MM.1S (cell line): ENCODE results near the gene HPCA.

Source experiments
- DNase-seq: peaks from one replicate; pipeline ENCODE4 v3.0.0-alpha.2; 2015
- H2AFZ ChIP-seq: fragments of 300-600 bp; sonication (generic); 2 replicates; pipeline ENCODE4 v1.6.0; 2016; ENCODE audit warnings: antibody characterized with exemption, low read length
- H3F3A ChIP-seq: fragments of 300-600 bp; sonication (generic); 2 replicates; pipeline ENCODE4 v1.6.1; 2016; ENCODE audit warnings: mild to moderate bottlenecking, antibody characterized with exemption, low read length, moderate library complexity, mixed read lengths; ENCODE audit not compliant: insufficient read depth
- H3K27ac ChIP-seq: fragments of 300-600 bp; sonication (generic); 2 replicates; pipeline ENCODE4 v1.5.1; 2016; ENCODE audit warnings: mild to moderate bottlenecking, low read length
- H3K27me3 ChIP-seq: fragments of 300-600 bp; sonication (generic); replicated peaks from 2 replicates; pipeline ENCODE4 v1.6.0; 2016; ENCODE audit warnings: low read length; ENCODE audit not compliant: insufficient read depth
- H3K36me3 ChIP-seq: fragments of 300-600 bp; sonication (generic); replicated peaks from 2 replicates; pipeline ENCODE4 v1.6.1; 2016; ENCODE audit warnings: mild to moderate bottlenecking, low read length, mixed read lengths; ENCODE audit not compliant: insufficient read depth
- H3K4me1 ChIP-seq: fragments of 300-600 bp; sonication (generic); 2 replicates; pipeline ENCODE4 v1.6.1; 2016; ENCODE audit warnings: low read length, mixed read lengths
- H3K4me2 ChIP-seq: fragments of 300-600 bp; sonication (generic); 2 replicates; pipeline ENCODE4 v1.6.0; 2016; ENCODE audit warnings: low read depth, low read length
- H3K4me3 ChIP-seq: fragments of 300-600 bp; sonication (generic); 2 replicates; pipeline ENCODE4 v1.5.1; 2016; ENCODE audit warnings: low read length, mixed read lengths
- H3K79me2 ChIP-seq: fragments of 300-600 bp; sonication (generic); 2 replicates; pipeline ENCODE4 v1.6.1; 2016; ENCODE audit warnings: mixed run types, low read length, mixed read lengths
- H3K9ac ChIP-seq: fragments of 300-600 bp; sonication (generic); 2 replicates; pipeline ENCODE4 v1.6.1; 2016; ENCODE audit warnings: low read length, mixed read lengths
- H3K9me2 ChIP-seq: fragments of 300-600 bp; sonication (generic); replicated peaks from 2 replicates; pipeline ENCODE4 v1.6.1; 2016; ENCODE audit warnings: mild to moderate bottlenecking, low read length, mixed read lengths; ENCODE audit not compliant: insufficient read depth
- H3K9me3 ChIP-seq: fragments of 300-600 bp; sonication (generic); replicated peaks from 2 replicates; pipeline ENCODE4 v1.6.1; 2016; ENCODE audit warnings: mild to moderate bottlenecking, low read length, mixed read lengths; ENCODE audit not compliant: insufficient read depth
- H4K20me1 ChIP-seq: fragments of 300-600 bp; sonication (generic); 2 replicates; pipeline ENCODE4 v1.6.1; 2016; ENCODE audit warnings: mild to moderate bottlenecking, low read length, moderate library complexity, mixed read lengths; ENCODE audit not compliant: insufficient read depth
- EZH2 ChIP-seq: fragments of 300-600 bp; sonication (generic); optimal IDR thresholded peaks from 2 replicates; pipeline ENCODE3; 2017; ENCODE audit warnings: low read depth, mild to moderate bottlenecking, antibody characterized with exemption, low read length, mixed read lengths
- EZH2phosphoT487 ChIP-seq: fragments of 300-600 bp; sonication (generic); IDR thresholded peaks from 2 replicates; pipeline ENCODE4 v1.6.1; 2018; ENCODE audit warnings: antibody characterized with exemption, low read length
- TF ChIP-seq, protein P1 (sequence below): fragments of 300-600 bp; sonication (generic); IDR thresholded peaks from 2 replicates; pipeline ENCODE4 v1.5.1; 2016; ENCODE audit warnings: antibody characterized with exemption, low read length, mixed read lengths

Gene HPCA

GRCh38 chr1:32918179-32918578 lies 31.9 kb downstream of the HPCA start:
- Histone ChIP-seq H3F3A (no peaks in the 10 kb centered on the region), H3K27ac (no peak overlapping the region), H3K27me3 (no peaks in the 10 kb centered on the region), H3K79me2 (no peaks in the 10 kb centered on the region), H3K9me2 (no peaks in the 10 kb centered on the region), H3K4me3 (no peak overlapping the region), H3K9ac (no peak overlapping the region), H2AFZ (no peak overlapping the region), H3K9me3 (no peaks in the 10 kb centered on the region), H3K4me2 (no peak overlapping the region), H3K4me1 (peaks cover 5% of the 10 kb centered on the region; the same call in 1 of the 2 replicates), H4K20me1 (no peaks in the 10 kb centered on the region), H3K36me3 (no peaks in the 10 kb centered on the region)
- TF ChIP-seq, protein P1, sequence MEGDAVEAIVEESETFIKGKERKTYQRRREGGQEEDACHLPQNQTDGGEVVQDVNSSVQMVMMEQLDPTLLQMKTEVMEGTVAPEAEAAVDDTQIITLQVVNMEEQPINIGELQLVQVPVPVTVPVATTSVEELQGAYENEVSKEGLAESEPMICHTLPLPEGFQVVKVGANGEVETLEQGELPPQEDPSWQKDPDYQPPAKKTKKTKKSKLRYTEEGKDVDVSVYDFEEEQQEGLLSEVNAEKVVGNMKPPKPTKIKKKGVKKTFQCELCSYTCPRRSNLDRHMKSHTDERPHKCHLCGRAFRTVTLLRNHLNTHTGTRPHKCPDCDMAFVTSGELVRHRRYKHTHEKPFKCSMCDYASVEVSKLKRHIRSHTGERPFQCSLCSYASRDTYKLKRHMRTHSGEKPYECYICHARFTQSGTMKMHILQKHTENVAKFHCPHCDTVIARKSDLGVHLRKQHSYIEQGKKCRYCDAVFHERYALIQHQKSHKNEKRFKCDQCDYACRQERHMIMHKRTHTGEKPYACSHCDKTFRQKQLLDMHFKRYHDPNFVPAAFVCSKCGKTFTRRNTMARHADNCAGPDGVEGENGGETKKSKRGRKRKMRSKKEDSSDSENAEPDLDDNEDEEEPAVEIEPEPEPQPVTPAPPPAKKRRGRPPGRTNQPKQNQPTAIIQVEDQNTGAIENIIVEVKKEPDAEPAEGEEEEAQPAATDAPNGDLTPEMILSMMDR, result no peak
- DNase-seq, result no peak

DNA sequence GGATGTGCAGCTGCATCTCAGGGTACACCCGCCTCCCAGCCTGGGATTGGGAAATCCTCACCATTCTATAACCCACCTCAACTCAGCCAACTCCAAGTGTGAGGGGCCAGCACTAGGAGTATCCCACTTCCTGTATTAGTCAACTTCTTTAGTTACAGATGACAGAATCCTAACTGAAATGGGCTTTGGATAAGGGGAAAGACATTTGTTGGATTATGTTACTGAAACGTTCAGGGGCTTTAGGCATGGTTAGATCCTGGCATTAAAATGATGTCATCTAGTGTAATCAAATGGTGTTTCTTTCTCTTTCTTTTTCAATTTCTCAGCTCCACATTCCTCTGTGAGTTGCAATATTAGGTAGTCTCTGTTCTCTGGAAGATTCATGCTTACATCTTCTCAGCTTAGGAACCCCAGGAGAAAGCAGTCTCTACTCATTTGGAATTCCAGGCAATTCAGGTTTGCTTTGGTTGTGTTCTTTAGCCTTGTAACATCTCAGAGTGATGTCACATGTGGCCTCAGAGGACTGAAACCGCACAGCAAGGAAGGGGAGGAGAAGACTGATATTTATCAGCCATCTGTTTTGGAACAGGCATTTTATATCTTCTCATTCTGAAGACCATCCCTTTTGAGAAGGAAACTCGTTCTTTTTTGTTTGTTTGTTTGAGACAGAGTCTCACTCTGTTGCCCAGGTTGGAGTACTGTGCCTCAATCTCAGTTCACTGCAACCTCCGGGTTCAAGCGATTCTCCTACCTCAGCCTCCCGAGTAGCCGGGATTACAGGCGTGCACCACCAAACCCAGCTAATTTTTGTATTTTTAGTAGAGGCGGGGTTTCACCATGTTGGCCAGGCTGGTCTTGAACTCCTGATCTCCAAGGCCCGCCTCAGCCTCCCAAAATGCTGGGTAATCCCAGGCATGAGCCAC lies 33.8 kb downstream of the HPCA start:
- Histone ChIP-seq H3K36me3 (no peaks in the 10 kb centered on the region), H4K20me1 (no peaks in the 10 kb centered on the region), H2AFZ (peak overlapping the region; percentile 51), H3F3A (no peaks in the 10 kb centered on the region), H3K9me3 (no peaks in the 10 kb centered on the region), H3K27me3 (peaks cover 7% of the 10 kb centered on the region), H3K27ac (no peak overlapping the region), H3K4me3 (no peak overlapping the region), H3K9me2 (no peaks in the 10 kb centered on the region), H3K9ac (no peak overlapping the region), H3K79me2 (no peaks in the 10 kb centered on the region), H3K4me1 (peaks cover 5% of the 10 kb centered on the region; the same call in 1 of the 2 replicates), H3K4me2 (peak overlapping the region; percentile 22; the same call in 1 of the 2 replicates)
- peak; percentile 13 for DNase-seq
- TF ChIP-seq, protein P1, result no peak
- TF ChIP-seq EZH2 (no peak), EZH2phosphoT487 (no peak)

DNA sequence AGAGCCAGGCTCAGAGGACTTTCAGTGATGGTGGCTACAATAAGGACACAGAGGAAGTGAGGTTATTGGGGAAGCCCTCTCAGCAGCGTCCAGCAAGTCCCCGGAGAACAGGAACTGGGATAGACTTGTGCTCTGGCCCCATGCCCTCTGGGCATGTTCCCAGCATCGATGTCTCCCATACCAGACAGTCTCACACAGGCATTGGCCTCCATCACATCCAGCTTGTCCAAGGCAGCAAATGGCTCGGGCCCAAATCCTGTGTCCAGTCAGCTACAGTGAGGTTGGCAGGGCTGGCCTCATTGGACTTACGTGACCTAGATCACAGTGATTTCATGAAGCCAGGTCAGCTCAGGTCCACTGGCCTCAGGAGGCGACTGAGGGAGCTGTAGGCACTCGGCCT lies 34.5 kb downstream of the HPCA start:
- Histone ChIP-seq H3K36me3 (no peaks in the 10 kb centered on the region), H3K4me3 (no peak overlapping the region), H3K9me2 (no peaks in the 10 kb centered on the region), H4K20me1 (no peaks in the 10 kb centered on the region), H3K79me2 (no peaks in the 10 kb centered on the region), H3K9ac (no peak overlapping the region), H3K27me3 (peaks cover 12% of the 10 kb centered on the region), H3F3A (no peaks in the 10 kb centered on the region), H3K9me3 (no peaks in the 10 kb centered on the region), H3K4me1 (peaks cover 5% of the 10 kb centered on the region; the same call in 1 of the 2 replicates), H3K27ac (no peak overlapping the region), H3K4me2 (no peak overlapping the region), H2AFZ (no peak overlapping the region)
- DNase-seq, result no peak
- TF ChIP-seq, protein P1, result no peak
- TF ChIP-seq EZH2phosphoT487 (no peak), EZH2 (no peak)
